Naive thymus-derived CD4-positive, alpha-beta T cell (primary cell): Measurements from ENCODE around the gene KCNH8. TPM values are rescaled to one million over a fixed set of nuclear protein-coding genes. Genes with fewer than 3 reads are reported as not detected.

Experiments used
- ATAC-seq: fragments of 150-1000 bp; cut with Tn5 transposase; 2 replicates; pipeline ENCODE4 v1.10.0; 2021; ENCODE audit warnings: mild to moderate bottlenecking, moderate library complexity
- CTCF ChIA-PET: fragments of 350-600 bp; sonication (Branson Sonifier 250); formaldehyde crosslinking; loops from one replicate; lab custom pipeline; 2021; ENCODE audit warnings: antibody characterized with exemption; lab: Charles Lee
- POLR2A ChIA-PET: fragments of 350-600 bp; sonication (Branson Sonifier 250); formaldehyde crosslinking; loops from one replicate; lab custom pipeline; 2021; ENCODE audit warnings: antibody characterized with exemption, inconsistent platforms; lab: Charles Lee
- DNase-seq, 9 donors: peaks; one replicate each; pipeline versions ENCODE4 v3.0.0 to v3.0.0-alpha.2; 2020 to 2022; ENCODE audit warnings: mixed read lengths in 1 of 9
- H3K27ac ChIP-seq: one replicate; pipeline ENCODE4 v1.7.0; 2013; ENCODE audit warnings: mild to moderate bottlenecking, low read depth, low read length, moderate library complexity
- H3K27me3 ChIP-seq, 2 donors: one replicate each; pipeline ENCODE4 v1.7.0; 2013; ENCODE audit warnings: low read length in 2 of 2, mild to moderate bottlenecking in 2 of 2, moderate library complexity in 2 of 2; ENCODE audit not compliant: control insufficient read depth in 2 of 2, insufficient read depth in 2 of 2
- H3K36me3 ChIP-seq, 3 experiments: 1 replicate in 2 of 3; 2 replicates in 1 of 3; pipeline ENCODE4 v1.7.0; 2013; ENCODE audit warnings: low read length in 3 of 3, mild to moderate bottlenecking in 3 of 3, moderate library complexity in 1 of 3; ENCODE audit not compliant: insufficient read depth in 3 of 3, control insufficient read depth in 2 of 3
- H3K4me1 ChIP-seq, 2 donors: one replicate each; pipeline ENCODE4 v1.7.0; 2013; ENCODE audit warnings: low read length in 2 of 2, mild to moderate bottlenecking in 2 of 2, moderate library complexity in 1 of 2; ENCODE audit not compliant: control insufficient read depth in 2 of 2, insufficient read depth in 2 of 2
- H3K4me3 ChIP-seq: 2 replicates; pipeline ENCODE4 v1.7.0; 2013; ENCODE audit warnings: mild to moderate bottlenecking, low read length
- H3K9me3 ChIP-seq, 3 experiments: 1 replicate in 2 of 3; 2 replicates in 1 of 3; pipeline ENCODE4 v1.7.0; 2013; ENCODE audit warnings: low read length in 3 of 3; ENCODE audit not compliant: control insufficient read depth in 2 of 3
- H3K27ac Mint-ChIP-seq, 9 donors: one replicate each; pipeline ENCODE4 v1.8.0; 2020 to 2022; ENCODE audit warnings: mixed read lengths in 9 of 9, mild to moderate bottlenecking in 8 of 9, moderate library complexity in 5 of 9, inconsistent platforms in 2 of 9
- H3K27me3 Mint-ChIP-seq, 5 donors: one replicate each; pipeline ENCODE4 v1.8.0; 2021 to 2022; ENCODE audit warnings: mixed read lengths in 5 of 5, mild to moderate bottlenecking in 1 of 5
- H3K36me3 Mint-ChIP-seq, 5 donors: one replicate each; pipeline ENCODE4 v1.8.0; 2020 to 2022; ENCODE audit warnings: mixed read lengths in 5 of 5, mild to moderate bottlenecking in 3 of 5, inconsistent platforms in 1 of 5
- H3K4me1 Mint-ChIP-seq, 7 donors: one replicate each; pipeline ENCODE4 v1.8.0; 2020 to 2022; ENCODE audit warnings: mixed read lengths in 7 of 7, mild to moderate bottlenecking in 3 of 7, inconsistent platforms in 1 of 7
- H3K4me3 Mint-ChIP-seq, 10 donors: one replicate each; pipeline ENCODE4 v1.8.0; 2020 to 2022; ENCODE audit warnings: mild to moderate bottlenecking in 10 of 10, mixed read lengths in 10 of 10, moderate library complexity in 6 of 10, inconsistent platforms in 2 of 10
- H3K9me3 Mint-ChIP-seq, 11 donors: one replicate each; pipeline ENCODE4 v1.8.0; 2020 to 2022; ENCODE audit warnings: mixed read lengths in 11 of 11, mild to moderate bottlenecking in 4 of 11, inconsistent platforms in 1 of 11, moderate library complexity in 1 of 11
- intact Hi-C, 2 donors: fragments of 100-400 bp; cut with micrococcal nuclease; formaldehyde crosslinking; loops; one replicate each; pipeline ENCODE4 v1.15.1; 2023
- polyA plus RNA-seq, 2 donors: library from polyadenylated mRNA; unstranded; fragments of 300-500 nt; fragmentation: Illumina TruSeq; gene quantifications; one replicate each; pipeline ENCODE4 v1.2.3, GENCODE V29; 2021
- total RNA-seq, 6 experiments: library from RNA in 5 of 6; stranded (reverse) in 5 of 6; gene quantifications; 1 replicate in 5 of 6; 2 replicates in 1 of 6; pipeline ENCODE4 v1.2.3 and lab custom pipeline; 2021 to 2026

Gene KCNH8
- total and polyA plus RNA-seq, 7 experiments from 2014 or later = 0.16 to 0.29 (median 0.22) TPM; not detected in 4

DNA sequence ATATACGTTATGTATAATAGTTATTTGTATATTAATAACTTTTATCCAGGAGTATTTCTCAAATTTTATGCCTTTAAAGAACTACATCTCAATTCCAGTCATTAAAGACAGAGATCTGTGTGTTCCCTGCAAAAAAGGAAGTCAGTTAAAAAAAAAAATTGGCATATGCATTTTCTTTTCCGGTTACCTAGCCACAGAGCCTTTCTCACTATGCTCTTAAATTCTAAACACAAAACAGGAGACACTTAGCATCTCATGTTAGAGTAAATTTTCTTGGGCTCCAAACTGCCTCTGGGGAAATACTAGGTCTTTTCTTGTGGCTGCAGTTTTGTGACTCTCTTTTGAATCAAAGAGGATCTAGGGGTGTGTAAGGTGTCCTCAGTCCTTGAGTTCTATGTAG is 105.9 kb downstream of the KCNH8 start:
- ChIA-PET CTCF (no interaction called here), POLR2A (no interaction called here)
- no peak overlapping the region for H3K27ac ChIP-seq
- H3K9me3 Mint-ChIP-seq = peaks cover 0 to 10% (median 2%) of the 10 kb centered on the region in 11 donors
- DNase-seq = no peak
- no peaks in the 10 kb centered on the region for H3K4me1 ChIP-seq
- H3K4me3 Mint-ChIP-seq = no peak overlapping the region
- ATAC-seq = no peak
- H3K36me3 ChIP-seq = no peaks in the 10 kb centered on the region
- H3K27me3 Mint-ChIP-seq = peaks cover 0 to 5% (median 4%) of the 10 kb centered on the region in 5 donors
- H3K27ac Mint-ChIP-seq = no peak overlapping the region
- no peaks in the 10 kb centered on the region for H3K27me3 ChIP-seq
- no peaks in the 10 kb centered on the region for H3K9me3 ChIP-seq
- peaks cover 0 to 5% (median 0%) of the 10 kb centered on the region in 5 donors for H3K36me3 Mint-ChIP-seq
- no peak overlapping the region for H3K4me3 ChIP-seq
- intact Hi-C loops = no loop called here
- H3K4me1 Mint-ChIP-seq = peaks cover 0 to 8% (median 5%) of the 10 kb centered on the region in 7 donors

DNA sequence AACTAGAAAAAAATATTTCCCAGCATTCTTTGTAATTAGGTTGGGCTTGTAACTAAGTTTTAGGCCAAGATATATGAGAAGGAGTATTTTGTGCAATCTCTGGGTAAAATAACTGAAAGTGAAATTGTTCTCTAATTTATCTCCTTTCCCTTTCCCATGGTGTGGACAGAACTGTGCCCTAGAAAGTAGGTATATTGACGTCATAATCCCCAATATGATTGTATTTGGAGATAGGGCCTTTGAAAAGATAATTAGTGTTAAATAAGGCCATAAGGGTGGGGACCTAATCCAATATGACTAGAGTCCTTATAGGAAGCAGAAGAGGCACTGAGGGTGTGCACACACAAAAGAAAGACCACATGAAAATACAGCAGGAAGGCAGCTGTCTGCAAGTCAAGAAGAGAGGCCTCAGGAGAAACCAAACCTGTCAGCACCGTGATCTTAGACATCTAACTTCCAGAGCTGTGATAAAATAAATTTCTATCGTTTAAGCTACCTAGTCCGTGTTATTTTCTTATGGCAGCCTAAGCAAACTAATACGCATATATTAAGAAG is 106.6 kb downstream of the KCNH8 start:
- intact Hi-C loops = no loop called here
- Histone ChIP-seq H3K4me3 (no peak overlapping the region), H3K27ac (no peak overlapping the region), H3K36me3 (no peaks in the 10 kb centered on the region), H3K4me1 (no peaks in the 10 kb centered on the region), H3K9me3 (no peaks in the 10 kb centered on the region), H3K27me3 (no peaks in the 10 kb centered on the region)
- no peak for DNase-seq
- H3K36me3 Mint-ChIP-seq = peaks cover 0 to 5% (median 0%) of the 10 kb centered on the region in 5 donors
- no peak overlapping the region for H3K27ac Mint-ChIP-seq
- ATAC-seq = no peak
- peaks cover 0 to 10% (median 3%) of the 10 kb centered on the region in 11 donors for H3K9me3 Mint-ChIP-seq
- CTCF ChIA-PET = no interaction called here
- POLR2A ChIA-PET = no interaction called here
- H3K4me1 Mint-ChIP-seq = peaks cover 0 to 8% (median 5%) of the 10 kb centered on the region in 7 donors
- H3K4me3 Mint-ChIP-seq = no peak overlapping the region
- H3K27me3 Mint-ChIP-seq = peaks cover 0 to 5% (median 4%) of the 10 kb centered on the region in 5 donors

DNA sequence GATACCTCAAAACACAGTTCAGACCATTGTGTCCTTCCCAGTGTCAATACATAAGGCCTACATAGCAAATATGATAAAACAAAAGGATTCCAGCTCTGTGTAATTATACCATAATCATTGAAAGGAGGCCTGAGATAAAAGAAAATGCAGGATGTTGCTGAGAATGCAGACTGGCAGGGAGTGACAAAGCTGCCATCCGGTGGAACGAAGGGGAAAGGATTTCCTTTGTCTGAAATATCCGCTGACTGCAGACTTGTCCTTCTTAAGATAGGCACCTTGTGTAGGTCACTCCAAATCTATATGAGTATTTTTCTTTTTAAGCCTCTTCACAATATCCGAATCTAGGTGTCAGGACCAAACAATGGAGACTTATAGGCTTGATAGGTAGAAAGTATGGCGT is 108.0 kb downstream of the KCNH8 start:
- peaks cover 0 to 10% (median 3%) of the 10 kb centered on the region in 11 donors for H3K9me3 Mint-ChIP-seq
- H3K27ac Mint-ChIP-seq = no peak overlapping the region
- peaks cover 0 to 5% (median 4%) of the 10 kb centered on the region in 5 donors for H3K27me3 Mint-ChIP-seq
- peaks cover 0 to 8% (median 5%) of the 10 kb centered on the region in 7 donors for H3K4me1 Mint-ChIP-seq
- no peak for DNase-seq
- intact Hi-C loops = no loop called here
- Histone ChIP-seq H3K27me3 (no peaks in the 10 kb centered on the region), H3K9me3 (no peaks in the 10 kb centered on the region), H3K4me1 (no peaks in the 10 kb centered on the region), H3K36me3 (no peaks in the 10 kb centered on the region), H3K27ac (no peak overlapping the region), H3K4me3 (no peak overlapping the region)
- ChIA-PET CTCF (no interaction called here), POLR2A (no interaction called here)
- H3K4me3 Mint-ChIP-seq = no peak overlapping the region
- H3K36me3 Mint-ChIP-seq = peaks cover 0 to 5% (median 0%) of the 10 kb centered on the region in 5 donors
- no peak for ATAC-seq

DNA sequence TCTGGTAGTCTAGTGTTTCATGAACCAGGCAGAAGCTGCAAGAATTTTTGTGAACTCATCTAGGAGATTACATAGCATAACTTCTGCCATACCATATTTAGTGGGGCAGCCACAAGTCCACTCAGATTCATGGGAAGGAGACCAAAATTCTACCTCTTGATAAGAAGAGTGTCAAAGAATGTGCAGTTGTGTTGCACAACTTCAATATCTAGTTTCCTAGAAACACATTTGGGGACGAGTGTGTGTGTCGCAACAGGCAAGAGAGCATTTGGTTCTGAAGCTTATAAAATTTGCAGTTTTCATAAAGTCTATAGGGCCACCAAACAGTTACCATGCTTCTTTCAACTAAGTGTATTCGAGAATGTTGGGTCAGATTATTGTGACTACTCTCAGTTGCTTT is 115.3 kb downstream of the KCNH8 start:
- ATAC-seq = no peak
- CTCF ChIA-PET = no interaction called here
- Mint-ChIP-seq H3K36me3 (no peaks in the 10 kb centered on the region), H3K4me3 (no peak overlapping the region), H3K9me3 (peaks cover 0 to 2% (median 0%) of the 10 kb centered on the region in 11 donors), H3K27ac (no peak overlapping the region), H3K4me1 (no peaks in the 10 kb centered on the region), H3K27me3 (peaks cover 0 to 14% (median 0%) of the 10 kb centered on the region in 5 donors)
- POLR2A ChIA-PET = no interaction called here
- intact Hi-C loops = no loop called here
- no peaks in the 10 kb centered on the region for H3K36me3 ChIP-seq
- no peaks in the 10 kb centered on the region for H3K9me3 ChIP-seq
- no peak for DNase-seq
- H3K4me3 ChIP-seq = no peak overlapping the region
- no peak overlapping the region for H3K27ac ChIP-seq
- no peaks in the 10 kb centered on the region for H3K27me3 ChIP-seq
- H3K4me1 ChIP-seq = no peaks in the 10 kb centered on the region

DNA sequence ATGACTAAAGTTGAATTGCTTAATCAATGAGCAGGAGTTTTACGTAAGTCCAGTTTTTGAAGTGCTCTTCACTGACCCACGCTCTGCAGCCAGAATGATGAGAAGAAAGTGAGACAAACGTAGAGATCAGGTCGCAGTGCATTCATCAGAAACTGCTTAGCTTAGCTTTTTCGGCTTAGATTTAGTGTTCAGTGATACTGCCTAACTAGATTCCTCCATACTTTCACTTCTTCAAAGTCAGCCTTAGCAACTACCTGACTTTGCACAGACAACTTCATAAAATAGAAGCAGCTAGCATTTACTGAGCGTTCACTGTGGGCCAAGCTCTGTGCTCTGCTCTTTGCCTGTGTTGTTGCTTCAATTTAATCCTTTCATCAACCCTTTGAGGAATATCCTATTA is 116.1 kb downstream of the KCNH8 start:
- no peak overlapping the region for H3K27ac Mint-ChIP-seq
- Histone ChIP-seq H3K4me1 (no peaks in the 10 kb centered on the region), H3K27me3 (no peaks in the 10 kb centered on the region), H3K9me3 (no peaks in the 10 kb centered on the region), H3K36me3 (no peaks in the 10 kb centered on the region), H3K27ac (no peak overlapping the region), H3K4me3 (no peak overlapping the region)
- ChIA-PET CTCF (no interaction called here), POLR2A (no interaction called here)
- no peak overlapping the region for H3K4me3 Mint-ChIP-seq
- no peaks in the 10 kb centered on the region for H3K36me3 Mint-ChIP-seq
- ATAC-seq (no peak), DNase-seq (no peak)
- H3K4me1 Mint-ChIP-seq = no peaks in the 10 kb centered on the region
- peaks cover 0 to 2% (median 0%) of the 10 kb centered on the region in 11 donors for H3K9me3 Mint-ChIP-seq
- intact Hi-C loops = no loop called here
- H3K27me3 Mint-ChIP-seq = peaks cover 0 to 14% (median 0%) of the 10 kb centered on the region in 5 donors

DNA sequence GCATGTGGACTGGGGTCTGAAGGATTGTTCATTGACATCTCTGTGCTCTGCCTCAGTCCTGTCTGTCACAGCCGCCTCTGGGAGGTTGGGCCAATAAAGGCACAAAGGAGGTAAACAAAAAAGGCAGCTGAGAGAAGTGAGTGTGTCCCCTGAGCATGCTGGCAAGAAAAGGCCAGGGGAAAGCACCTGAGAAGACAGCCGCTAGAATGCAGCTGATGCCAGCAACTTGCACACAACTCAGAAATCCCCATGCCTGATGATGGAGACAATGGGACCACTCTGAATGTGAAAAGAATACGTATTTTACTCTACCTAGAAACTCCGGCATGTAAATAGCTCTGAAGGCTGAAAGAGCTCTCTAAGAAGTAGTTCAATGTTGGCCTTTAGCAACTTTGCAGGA is 118.7 kb downstream of the KCNH8 start:
- Mint-ChIP-seq H3K4me1 (no peaks in the 10 kb centered on the region), H3K4me3 (no peak overlapping the region), H3K9me3 (peaks cover 0 to 2% (median 0%) of the 10 kb centered on the region in 11 donors), H3K36me3 (no peaks in the 10 kb centered on the region), H3K27ac (no peak overlapping the region), H3K27me3 (peaks cover 0 to 11% (median 0%) of the 10 kb centered on the region in 5 donors)
- ATAC-seq (no peak), DNase-seq (no peak)
- H3K4me3 ChIP-seq = no peak overlapping the region
- ChIA-PET CTCF (no interaction called here), POLR2A (no interaction called here)
- H3K36me3 ChIP-seq = no peaks in the 10 kb centered on the region
- no peaks in the 10 kb centered on the region for H3K27me3 ChIP-seq
- H3K9me3 ChIP-seq = no peaks in the 10 kb centered on the region
- intact Hi-C loops = no loop called here
- H3K27ac ChIP-seq = no peak overlapping the region
- H3K4me1 ChIP-seq = no peaks in the 10 kb centered on the region

DNA sequence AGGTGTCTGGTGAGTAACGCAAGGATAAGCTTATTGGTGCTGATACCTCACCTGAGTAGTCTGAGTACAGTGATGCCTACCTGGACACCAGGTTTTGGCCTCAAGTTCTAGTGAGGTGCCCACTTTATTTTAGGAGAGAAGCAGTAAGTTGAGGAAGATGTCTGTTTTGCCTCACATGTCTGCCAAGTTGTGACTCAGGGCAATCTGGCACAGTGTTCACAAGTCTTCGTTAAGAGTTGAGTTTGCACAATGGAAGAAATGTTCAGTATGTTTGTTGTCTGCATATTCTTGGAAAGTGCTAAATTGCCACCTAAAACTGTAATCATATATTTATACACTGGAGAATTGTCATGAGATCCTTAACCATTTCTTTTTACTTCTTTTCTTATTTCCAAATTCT is 122.2 kb downstream of the KCNH8 start:
- Histone ChIP-seq H3K4me1 (no peaks in the 10 kb centered on the region), H3K36me3 (no peaks in the 10 kb centered on the region), H3K27ac (no peak overlapping the region), H3K9me3 (no peaks in the 10 kb centered on the region), H3K27me3 (no peaks in the 10 kb centered on the region), H3K4me3 (no peak overlapping the region)
- no peak for DNase-seq
- H3K27me3 Mint-ChIP-seq = peaks cover 0 to 9% (median 0%) of the 10 kb centered on the region in 5 donors
- POLR2A ChIA-PET = no interaction called here
- ATAC-seq = no peak
- CTCF ChIA-PET = no interaction called here
- no peaks in the 10 kb centered on the region for H3K4me1 Mint-ChIP-seq
- H3K36me3 Mint-ChIP-seq = no peaks in the 10 kb centered on the region
- H3K27ac Mint-ChIP-seq = no peak overlapping the region
- intact Hi-C loops = no loop called here
- H3K4me3 Mint-ChIP-seq = no peak overlapping the region
- peaks cover 0 to under 1% (median 0%) of the 10 kb centered on the region in 11 donors for H3K9me3 Mint-ChIP-seq
